ENCODE measurements around the gene MT1HL1.

DNA sequence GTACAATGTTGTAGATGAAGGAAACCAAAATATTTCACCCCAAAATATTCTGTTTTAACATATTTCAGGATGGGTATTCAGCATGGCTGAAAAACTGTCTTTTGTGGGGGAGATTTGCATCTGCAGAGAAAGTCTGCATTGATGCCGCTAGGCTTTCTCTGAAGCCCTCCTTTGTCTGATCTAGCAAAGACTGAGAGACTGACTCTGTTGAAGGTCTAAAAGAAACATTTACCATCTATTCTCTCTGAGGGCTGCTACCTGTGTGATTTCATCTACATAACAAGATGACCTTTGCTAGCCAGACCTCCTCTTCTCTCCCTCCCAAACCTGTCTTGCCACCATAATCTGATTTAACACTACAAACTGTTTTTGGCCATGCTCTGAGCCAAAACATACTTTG, 12.4 kb upstream of the MT1HL1 start:
- TF ChIP-seq, protein P1, sequence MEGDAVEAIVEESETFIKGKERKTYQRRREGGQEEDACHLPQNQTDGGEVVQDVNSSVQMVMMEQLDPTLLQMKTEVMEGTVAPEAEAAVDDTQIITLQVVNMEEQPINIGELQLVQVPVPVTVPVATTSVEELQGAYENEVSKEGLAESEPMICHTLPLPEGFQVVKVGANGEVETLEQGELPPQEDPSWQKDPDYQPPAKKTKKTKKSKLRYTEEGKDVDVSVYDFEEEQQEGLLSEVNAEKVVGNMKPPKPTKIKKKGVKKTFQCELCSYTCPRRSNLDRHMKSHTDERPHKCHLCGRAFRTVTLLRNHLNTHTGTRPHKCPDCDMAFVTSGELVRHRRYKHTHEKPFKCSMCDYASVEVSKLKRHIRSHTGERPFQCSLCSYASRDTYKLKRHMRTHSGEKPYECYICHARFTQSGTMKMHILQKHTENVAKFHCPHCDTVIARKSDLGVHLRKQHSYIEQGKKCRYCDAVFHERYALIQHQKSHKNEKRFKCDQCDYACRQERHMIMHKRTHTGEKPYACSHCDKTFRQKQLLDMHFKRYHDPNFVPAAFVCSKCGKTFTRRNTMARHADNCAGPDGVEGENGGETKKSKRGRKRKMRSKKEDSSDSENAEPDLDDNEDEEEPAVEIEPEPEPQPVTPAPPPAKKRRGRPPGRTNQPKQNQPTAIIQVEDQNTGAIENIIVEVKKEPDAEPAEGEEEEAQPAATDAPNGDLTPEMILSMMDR (IDR thresholded peaks at IDR 0.05; ENCODE audit: low read depth, low read length, poor library complexity, severe bottlenecking): no peak
- no peak for TF ChIP-seq EZH2phosphoT487 (IDR thresholded peaks at IDR 0.05; ENCODE audit: borderline replicate concordance, low read length)
